GM12874 (cell line): ENCODE results near the gene PRKCA.

ENCODE experiments used
- TF ChIP-seq, protein P1 (sequence below): IDR thresholded peaks from 2 replicates; pipeline ENCODE4 v1.5.1; 2011; ENCODE audit warnings: low read depth, mild to moderate bottlenecking, control low read depth, low read length, moderate library complexity; ENCODE audit not compliant: insufficient read depth

Gene PRKCA

DNA sequence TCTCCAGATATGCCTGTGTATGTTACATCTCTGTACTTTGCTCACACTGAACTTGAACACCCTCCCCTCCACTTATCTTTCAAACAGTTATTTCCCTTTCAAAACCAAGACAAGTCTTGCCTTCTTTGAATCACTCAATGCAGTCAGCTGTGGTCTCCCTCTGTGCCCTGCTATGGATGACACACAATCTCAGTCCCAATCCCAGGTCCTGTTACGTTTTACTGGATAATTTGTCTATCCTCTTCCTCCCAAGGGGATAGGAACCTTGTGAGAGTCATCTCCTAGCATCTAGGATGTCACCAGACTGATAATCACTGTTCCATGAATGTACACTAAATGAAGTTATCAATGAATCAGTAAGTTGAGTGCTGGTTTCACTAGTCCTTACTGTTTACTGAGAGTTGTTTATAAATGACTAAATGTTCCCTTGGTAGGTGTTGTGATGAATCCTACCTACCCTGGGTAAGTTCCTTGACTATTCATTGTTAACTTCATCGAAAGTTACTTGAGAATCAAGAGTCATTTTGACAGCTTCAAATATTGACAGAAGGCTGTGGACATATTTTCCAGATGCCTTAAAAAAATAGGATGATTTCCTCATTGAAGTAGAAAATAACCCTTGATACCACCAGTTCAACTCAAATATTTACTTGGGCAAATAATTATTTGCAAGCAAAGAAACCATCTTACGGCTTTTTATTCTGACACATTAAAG, 244.9 kb downstream of the PRKCA start:
- TF ChIP-seq, protein P1, sequence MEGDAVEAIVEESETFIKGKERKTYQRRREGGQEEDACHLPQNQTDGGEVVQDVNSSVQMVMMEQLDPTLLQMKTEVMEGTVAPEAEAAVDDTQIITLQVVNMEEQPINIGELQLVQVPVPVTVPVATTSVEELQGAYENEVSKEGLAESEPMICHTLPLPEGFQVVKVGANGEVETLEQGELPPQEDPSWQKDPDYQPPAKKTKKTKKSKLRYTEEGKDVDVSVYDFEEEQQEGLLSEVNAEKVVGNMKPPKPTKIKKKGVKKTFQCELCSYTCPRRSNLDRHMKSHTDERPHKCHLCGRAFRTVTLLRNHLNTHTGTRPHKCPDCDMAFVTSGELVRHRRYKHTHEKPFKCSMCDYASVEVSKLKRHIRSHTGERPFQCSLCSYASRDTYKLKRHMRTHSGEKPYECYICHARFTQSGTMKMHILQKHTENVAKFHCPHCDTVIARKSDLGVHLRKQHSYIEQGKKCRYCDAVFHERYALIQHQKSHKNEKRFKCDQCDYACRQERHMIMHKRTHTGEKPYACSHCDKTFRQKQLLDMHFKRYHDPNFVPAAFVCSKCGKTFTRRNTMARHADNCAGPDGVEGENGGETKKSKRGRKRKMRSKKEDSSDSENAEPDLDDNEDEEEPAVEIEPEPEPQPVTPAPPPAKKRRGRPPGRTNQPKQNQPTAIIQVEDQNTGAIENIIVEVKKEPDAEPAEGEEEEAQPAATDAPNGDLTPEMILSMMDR: no peak

DNA sequence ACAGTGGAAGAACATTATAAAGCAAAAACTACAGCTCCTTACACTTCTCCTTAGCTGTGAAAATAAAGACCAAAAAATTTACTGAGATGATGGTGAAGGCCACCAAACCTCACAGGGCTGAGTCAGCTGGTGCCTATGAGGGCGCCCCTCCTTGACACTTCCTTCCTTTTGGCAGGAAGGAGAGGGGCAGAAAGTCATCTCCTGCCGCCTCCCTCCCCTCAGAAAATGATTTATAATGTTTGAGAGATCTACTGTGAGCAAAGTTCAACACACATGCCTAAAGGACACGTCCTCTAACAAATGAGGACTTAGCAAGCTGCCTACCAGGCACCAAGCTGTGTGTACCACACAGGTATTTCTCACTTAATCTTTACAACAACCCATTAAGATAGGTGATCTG, 245.7 kb downstream of the PRKCA start:
- TF ChIP-seq, protein P1: no peak

DNA sequence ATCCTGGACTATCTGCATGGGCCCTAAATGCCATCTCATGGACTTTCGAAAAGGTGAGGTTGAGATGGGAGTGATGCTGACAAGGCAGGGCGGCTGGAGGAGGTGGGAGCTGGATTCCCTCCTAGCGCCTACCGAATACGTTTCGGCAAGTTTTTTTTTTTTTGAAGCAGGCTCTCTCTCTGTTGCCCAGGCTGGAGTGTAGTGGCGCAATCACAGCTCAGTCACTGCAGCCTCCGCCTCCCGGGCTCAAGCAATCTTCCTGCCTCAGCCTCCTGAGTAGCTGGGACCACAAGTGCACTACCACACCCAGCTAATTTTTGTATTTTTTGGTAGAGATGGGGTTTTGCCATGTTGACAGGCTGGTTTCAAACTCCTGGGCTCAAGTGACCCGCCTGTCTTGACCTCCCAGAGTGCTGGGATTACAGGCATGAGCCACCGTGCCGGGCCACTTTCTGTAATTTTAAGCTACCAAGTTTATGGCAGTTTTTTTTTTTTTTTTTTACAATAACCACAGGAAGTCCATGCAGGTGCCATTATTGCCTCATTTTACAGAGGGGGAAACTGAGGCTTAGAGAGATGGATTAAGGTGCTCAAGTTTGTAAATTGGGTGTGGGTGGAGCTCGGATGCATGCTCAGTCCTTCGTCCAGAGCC, 246.4 kb downstream of the PRKCA start:
- TF ChIP-seq, protein P1: no peak

DNA sequence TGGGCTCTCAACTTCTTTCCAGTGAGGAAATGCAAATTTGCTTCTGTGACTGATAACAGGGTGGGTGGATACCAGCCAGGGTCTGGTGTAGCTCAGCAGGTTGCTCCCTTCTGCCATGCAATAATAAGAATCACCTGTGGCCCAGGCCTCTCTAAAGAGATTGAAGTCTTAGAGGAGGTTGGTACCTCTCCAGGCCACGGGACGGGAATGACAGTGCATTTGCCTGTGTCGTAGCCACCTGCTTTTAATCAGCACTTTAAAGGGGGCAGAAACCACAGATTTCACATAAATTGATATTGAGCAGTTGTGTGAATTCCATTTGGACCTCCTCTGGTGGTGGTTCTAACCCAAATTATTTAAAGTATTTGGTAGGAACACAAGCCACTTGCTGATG, 246.9 kb downstream of the PRKCA start:
- TF ChIP-seq, protein P1: no peak

DNA sequence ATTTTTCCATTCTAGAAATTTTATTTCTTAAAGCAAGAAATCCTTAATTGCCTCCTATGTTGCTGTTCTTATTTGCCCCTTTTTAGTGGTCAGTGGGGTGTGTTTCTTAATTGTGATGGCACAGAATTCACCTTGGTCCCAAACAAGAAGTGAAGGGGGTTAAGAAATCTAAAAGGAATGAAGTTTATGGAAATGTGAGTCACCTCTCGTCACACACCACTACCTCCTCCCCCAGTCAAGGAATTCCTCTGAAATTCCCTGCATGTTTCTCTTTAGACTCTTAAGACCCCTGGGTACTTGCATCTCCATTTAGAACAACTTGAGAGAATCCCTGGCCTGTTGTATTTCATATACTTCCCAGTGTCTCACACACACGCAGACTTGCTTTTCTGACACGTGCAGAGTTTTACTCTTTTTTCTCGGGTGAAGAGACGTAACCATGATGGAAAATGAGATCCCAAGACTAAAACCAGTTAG, 247.4 kb downstream of the PRKCA start:
- TF ChIP-seq, protein P1: no peak

DNA sequence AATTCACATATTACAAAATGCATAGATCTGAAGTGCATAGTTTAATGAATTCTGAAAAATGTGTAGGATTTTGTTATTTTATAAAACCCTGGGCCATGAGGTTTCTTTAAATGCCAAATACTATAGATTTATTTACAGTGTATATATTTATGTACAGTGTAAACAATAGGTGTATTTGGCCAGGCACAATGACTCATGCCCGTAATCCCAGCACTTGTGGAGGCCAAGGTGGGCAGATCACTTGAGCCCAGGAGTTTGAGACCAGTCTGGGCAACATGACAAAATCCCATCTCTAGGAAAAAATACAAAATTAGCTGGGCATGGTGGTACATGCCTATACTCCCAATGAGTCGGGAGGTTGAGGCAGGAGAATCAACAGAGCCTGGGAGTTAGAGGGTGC, 249.4 kb downstream of the PRKCA start:
- TF ChIP-seq, protein P1: no peak

DNA sequence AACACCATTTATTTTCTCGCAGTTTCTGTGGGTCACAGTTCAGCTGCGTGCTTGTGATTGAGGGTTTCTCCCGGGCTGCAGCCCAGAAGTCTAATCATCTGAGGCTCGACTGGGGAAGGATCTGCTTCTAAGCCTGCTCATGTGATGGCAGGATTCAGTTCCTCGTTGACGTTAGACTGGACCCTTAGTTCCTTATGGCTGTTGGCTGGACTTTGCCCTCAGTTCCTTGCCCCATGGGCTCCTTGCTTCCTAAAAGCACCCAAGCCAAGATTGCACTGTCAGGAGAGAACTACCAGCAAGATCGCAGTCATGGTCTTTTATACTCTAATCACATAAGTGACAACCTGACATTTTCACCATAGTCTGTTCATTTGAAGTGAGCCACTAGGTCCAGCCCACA, 250.0 kb downstream of the PRKCA start:
- TF ChIP-seq, protein P1: no peak
